NCI-H526 treated with DMSO at 0.1 percent for 48 hours (cell line): Measurements from ENCODE around the gene RGS14.
"Not testable (repeated sequence)": the region's sequence is repeated elsewhere in the genome, so short reads cannot be mapped to it uniquely, and the experiment has no call there.

Source experiments
- DNase-seq: peaks from one replicate; lab custom pipeline; 2025; lab: John Stamatoyannopoulos, UW

RGS14 gene

DNA sequence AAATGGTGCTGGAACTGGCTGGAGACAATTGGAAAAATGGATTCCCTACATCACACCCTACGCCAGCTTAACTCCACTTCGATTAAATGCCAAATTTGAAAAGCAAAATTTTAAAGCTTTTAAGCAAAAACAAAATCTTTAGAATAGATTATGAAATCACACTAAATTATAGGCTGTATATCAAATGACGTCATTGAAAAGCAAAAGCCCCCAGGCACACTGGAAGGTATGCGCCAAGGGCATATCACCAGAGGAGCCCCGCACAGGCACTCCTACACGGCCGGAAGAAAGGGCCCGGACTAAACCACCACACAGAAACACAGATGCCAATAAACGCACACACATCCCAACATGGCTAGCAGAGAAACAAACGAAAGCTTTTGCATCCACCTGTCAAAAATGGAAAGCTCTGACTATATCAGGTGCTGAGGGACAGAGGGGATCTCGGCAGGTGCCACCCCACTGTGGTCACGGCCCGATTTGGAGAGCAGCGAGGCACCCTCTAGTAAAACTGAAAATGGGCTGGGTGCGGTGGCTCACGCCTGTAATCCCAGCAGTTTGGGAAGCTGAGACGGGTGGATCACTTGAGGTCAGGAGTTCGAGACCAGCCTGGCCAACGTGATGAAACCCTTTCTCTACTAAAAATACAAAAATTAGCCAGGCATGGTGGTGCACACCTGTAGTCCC lies 29.0 kb upstream of the RGS14 start:
- no peak for DNase-seq

DNA sequence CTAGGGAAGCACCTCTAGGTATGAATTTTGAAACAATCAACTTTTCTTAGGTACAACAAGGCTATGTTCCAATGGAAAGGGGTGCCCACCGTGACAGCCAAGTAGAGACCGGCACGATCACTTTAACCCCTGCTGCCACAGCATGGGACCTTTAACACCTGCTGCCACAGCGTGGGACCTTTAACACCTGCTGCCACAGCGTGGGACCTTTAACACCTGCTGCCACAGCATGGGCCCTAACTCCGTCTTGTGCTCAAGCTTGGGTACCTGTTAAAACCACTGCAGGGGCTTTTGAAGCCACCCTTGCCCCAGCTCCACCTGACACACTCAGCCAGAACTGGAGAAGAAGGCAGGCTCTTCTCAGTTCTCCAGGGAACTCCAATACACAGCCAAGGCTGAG lies 27.8 kb upstream of the RGS14 start:
- no peak for DNase-seq

DNA sequence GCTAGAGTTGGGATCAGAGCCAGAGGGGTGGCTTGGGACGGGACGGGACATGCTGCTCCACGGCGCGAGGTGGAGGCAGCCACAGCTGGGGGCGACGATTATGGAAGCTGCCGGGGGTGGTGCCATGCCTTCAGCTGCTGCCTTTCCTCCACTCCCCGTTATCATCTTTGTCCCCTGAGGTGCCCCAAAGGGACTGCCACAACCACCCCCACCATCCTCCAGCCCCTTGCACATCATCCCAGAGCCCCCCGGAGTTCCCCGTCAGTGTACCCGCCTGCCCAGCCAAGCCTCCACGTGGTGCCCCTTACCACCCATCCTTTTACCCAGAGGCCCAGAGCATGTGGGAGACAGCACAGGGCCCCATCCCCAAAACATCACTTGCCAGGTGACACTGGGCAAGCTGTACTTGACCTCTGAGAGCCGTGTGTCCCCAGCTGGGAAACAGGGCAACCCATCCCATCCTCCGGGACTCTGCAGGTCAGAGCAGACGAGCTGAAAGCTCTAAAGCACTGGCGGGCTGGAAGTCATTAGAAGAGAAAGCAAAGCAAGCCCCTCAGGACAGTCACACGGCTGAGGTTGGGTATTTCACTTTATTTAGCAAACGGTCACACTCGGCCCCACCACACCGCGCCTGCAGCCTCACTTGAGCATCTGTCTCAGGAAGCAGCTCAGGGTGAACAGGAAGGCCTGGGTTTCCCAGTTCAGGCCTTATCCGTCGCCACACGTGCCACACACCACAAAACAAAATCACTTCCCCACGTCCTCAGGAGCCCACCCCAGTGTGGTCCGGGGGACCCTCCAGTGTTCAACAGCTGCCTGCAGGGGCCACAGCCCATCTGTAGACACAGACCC lies 26.5 kb upstream of the RGS14 start:
- no peak for DNase-seq

DNA sequence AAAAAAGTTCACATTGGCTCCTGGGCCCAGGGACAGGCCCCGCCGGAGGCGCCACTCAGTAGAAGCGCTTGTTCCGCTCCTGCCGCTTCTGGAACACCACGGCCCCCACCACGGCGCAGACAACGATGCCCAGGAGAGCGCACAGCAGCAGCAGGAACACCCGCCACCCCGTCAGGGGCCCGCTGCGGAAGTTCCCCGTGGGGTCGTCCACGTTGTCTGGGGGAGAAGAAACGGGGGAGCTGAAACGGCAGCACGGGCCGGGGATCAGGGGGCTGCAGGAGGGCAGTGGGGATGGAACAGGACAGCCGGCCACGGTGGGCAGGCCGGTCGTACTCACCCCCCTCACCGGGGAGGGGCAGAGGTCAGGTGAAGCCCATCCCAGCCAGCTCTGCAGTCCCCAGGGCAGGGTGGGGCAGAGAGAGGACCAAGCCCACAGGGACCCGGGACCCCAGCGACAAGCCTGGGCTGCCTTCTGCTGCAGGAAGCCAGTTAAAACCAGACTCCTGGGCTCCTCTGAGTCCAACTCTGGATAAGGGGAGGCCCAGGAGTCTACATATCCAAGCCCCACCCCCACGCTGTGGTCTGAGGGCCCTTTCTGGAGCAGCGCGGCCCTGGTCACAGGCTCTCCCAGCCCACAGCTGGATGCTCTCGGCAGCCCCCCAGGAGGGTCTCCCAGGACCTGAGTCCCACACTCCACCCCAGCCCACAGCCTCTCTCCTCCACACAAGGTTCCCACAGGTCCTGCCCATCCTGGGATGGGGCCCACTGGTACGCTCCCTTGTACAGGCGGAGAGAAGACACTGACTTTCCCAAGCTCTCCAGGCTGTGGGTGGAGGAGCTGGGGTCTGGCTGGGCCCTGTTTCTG lies 25.5 kb upstream of the RGS14 start:
- DNase-seq: no peak

DNA sequence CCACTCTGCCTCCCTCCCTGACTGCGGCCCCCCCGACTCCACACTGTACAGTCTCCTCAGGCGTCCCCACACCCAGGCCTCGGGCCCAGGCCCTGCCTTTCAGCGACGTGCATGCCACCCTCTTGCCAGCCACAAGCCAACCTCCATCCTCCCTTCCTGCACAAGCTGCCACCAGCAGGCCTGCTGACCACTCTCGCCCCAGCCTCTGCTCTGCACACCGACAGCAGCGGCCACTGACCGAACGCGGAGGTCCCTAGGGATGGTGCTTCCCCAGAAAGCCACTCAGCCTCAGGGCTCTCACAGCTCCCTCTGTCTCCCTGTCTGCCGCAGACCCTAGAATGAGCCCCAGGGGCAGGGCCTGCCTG lies 24.8 kb upstream of the RGS14 start:
- no peak for DNase-seq

DNA sequence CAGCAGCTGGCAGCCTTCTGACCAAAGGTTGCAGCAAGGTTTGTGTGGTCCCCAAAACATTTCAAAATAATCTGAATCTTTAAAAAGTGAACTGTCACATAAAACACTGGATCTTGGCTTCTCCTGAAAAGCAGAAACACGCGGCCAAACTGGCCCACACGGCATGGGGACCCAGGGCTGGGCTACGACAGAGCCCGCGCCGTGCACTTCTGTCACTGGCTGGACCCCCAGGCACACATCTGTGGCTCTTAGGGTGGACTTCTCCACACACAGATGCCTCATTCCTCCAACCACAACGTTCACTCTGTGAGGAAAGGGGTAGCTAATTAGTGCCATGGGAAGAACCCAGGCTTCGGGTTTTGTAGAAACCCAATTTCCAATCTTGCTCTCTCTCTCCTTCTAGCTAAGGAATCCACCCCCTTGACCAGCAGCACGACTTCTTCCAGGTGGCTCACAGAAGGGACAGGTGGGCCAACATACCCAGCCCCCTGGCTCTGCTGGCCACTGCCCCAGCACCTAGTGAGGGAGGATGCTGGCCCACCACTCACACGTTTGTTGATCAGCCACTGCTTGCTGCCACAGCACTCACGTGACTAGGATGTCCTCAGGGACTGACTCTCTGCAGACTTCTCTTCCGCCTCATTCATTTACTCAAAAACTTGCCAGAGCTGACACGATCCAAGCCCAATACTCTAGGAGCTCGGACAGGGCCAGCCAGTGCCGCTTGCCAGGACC lies 24.1 kb upstream of the RGS14 start:
- no peak for DNase-seq

DNA sequence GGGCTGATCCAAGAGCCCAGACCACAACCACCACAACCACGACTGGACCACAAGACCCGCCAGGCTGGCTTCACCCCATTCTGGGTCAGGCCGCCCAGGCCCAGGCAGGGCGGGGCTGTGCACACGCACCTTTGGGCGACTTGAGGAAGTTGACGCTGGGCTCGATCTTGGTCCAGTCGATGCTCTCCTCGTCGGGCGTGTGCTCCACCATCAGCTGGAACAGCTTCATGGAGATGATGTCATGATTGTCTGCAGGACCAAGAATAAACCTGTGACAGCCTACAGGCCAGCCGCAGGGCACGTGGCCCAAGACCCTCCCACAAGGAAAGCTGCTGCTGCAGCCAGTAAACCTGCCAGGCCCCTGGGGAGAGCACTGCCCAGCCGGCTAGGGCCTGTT lies 23.6 kb upstream of the RGS14 start:
- no peak for DNase-seq

DNA sequence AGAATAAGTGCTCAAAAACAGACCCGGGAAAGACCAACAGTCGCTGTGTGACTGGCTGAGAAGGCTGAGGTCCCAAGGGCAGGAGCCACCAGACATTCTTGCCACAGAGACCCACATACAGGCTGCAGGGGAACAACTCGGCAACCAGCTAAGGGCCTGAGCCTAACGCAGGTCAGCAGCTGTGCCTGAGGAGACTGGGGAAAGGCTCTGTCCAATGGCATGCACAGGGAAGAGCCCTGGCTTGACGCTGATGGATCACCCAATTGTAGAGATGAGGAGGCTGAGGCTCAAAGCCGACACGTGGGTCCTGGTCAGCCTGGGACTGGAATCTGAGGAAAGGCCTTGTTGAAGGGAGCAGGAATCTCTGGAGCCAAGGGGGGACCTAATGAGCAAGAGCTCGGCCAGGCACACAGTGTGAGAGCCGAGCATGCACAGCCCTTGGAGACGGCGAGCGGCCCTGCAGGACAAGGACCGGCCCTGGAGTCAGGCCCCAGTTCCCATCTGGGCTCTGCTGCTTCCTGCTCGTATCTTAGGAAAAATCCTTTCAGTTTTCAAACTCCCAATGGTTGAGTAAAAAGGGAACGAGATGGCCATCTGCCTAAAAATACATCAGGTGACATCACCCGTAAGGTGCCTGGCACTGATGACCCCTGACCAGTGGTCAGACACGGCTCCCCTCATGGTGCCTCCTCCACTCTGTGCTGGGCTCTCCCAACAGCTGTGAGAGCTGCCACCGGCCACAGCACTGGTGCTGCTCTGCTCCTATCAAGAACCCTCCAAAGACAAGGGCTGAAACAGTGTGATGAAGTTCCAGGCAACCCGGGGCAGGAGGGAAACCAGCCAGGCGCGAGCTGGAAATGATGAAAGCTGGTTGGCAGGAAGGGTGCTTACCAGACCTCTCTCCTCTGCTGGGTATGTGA lies 22.7 kb upstream of the RGS14 start:
- no peak for DNase-seq

DNA sequence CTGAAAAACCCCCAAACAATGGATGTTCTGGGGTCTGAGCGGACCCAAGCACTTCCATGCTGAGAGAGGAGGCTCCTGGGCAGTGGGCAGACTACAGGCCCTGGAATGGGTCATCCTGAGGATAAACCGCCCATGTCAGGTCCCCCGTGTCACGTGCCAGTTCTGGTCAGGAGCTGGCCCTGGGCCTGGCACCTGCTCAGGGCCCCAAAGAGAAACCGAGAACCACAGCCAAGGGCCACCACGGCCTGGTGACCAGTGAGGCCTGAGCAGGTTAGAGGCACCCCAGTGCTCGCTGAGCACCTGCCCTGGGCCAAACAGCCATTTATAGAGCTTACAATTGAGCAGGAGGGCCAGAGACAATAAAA lies 22.0 kb upstream of the RGS14 start:
- DNase-seq: no peak

DNA sequence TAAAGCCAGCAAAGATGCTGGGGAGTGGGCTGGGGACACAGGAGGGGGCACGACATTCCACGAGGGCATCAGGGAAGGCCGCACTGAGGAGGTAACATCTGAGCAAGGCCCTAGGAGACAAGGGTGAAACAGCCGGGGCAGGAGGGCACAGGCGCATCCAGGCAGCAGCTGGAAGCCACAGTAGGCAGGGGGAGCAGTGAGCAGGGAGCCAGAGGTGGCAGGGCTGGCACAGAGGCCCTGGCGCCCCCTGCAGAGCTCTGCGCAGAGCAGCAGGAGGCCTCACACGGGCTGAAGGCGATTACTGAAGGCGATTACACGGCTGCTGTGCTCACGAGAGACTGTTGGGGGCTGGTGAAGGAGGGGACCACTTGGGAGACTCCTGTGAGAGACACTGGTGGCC lies 21.6 kb upstream of the RGS14 start:
- peak; percentile 1 for DNase-seq

DNA sequence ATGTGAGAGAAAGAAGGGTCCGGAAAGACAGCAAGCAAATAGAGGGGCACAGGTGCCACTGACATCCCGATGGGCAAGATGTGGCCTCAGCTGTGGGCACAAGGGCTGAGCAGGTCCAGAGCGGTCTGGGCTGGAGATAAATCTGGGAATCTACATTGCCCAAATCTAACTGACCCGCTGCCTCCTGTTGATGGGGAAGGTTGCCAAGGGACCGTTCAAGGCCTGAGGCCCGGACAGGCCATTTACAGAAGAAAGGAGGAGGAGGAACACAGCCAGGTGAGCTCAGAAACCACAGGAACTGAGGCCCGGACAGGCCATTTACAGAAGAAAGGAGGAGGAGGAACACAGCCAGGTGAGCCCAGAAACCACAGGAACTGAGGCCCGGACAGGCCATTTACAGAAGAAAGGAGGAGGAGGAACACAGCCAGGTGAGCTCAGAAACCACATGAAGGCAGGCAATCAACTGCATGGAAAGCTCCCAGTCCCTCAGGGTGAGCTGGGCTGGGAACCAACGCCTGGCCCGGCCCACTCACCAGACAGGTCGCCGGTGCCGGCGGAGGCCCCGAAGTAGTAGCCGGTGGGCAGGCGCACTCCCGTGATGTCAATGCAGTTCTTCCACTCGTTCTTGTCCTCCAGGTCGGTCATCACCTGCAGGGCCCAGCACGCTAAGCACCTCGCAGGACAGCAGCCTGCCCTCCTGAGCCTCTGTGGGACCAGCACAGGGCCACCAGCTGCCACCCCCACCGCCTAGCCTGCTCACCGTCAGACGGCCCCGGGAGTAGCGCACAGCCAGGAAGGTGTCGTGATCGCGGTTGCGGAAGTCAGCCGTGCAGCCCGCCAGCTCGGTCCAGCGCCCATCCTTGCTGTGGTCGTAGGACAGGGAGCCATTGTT lies 20.9 kb upstream of the RGS14 start:
- DNase-seq: no peak

DNA sequence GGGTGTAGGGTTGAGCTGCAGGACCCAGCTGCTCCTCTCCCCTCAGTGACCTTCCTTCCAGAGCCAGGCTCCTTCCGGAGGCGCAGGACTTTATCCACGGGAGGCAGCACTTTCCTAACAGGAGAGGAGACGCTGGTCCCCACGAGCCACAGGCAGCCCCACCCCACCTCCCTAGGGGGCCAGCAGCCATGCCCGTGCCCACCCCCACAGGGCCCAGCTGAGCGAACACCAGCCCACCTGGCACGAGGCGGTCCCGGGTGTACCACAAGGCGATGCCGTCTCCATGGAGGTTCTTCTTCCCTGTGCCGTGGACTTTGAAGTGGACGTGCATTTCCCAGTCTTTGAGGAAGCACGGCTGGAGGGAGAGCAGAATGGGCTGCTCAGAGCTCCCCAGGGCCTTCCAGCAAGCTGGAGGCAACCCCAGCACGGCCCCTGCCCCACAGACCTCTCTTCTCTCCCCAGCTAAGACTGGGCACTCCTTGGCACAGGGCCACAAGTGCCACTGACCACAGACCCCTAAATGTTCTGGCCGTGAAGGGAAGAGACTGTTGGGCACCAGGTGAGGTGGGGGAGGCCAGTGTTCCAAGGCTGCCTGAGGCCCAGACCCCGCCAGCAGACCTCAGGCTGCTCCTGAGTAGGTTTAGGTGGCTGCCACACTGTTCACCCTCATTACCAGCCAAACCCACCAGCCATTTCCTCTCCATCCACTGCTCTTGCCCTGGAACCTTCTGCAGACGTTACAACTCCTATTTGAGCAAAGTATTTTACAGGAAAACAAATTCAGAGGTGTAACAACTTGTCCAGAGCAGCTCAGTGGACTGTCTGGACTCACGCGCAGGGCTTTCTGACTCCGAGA lies 19.2 kb upstream of the RGS14 start:
- DNase-seq: no peak

DNA sequence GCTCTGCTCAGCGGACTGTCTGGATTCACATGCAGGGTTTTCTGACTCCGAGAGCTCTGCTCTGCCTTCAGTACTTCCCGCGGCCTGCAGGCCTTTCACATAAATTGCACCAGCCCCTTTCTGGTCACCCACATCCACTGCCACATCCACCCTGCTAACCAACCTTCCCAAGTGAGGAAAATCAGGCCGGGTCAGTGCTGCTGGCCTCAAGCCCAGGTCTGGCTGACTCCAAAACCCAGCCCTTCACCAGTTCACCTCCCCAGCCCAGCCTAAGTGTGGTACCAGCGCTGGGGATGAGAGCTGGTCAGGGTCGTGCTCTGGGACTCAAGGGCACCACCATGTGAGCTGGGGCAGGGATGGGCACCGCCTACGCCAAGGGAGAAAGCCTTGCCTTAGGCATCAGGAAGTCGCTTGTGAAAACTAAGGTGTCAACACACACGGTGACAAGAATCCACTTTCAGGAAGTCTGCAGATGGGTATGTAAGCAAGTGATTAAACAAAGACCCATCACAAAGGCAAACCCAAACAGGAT lies 18.6 kb upstream of the RGS14 start:
- no peak for DNase-seq

DNA sequence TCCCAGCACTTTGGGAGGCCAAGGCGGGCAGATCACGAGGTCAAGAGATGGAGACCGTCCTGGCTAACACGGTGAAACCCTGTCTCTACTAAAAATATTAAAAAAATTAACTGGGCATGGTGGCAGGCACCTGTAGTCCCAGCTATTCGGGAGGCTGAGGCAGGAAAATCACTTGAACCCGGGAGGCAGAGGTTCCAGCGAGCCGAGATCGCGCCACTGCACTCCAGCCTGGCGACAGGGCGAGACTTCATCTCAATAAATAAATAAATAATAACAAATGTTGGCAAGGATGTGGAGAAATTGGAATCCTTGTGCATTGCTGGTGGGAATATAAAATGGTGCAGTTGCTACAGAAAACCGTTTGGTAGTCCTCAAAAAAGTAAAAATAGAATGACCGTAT lies 14.7 kb upstream of the RGS14 start:
- DNase-seq: not testable (repeated sequence)

DNA sequence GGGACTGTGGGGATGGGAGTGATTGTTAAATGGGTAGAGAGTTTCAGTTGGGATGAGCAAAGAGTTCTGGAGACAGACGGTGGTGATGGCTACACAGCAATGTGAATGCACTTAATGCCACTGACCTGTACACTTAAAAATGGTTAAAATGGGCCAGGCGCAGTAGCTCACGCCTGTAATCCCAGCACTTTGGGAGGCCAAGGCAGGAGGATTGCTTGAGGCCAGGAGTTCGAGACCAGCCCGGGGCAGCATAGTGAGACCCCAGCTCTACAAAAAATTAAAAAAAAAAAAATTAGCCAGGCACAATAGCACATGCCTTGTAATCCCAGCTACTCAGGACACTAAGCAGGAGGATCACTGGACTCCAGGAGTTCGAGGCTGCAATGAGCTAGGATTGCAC lies 13.9 kb upstream of the RGS14 start:
- DNase-seq: no peak

DNA sequence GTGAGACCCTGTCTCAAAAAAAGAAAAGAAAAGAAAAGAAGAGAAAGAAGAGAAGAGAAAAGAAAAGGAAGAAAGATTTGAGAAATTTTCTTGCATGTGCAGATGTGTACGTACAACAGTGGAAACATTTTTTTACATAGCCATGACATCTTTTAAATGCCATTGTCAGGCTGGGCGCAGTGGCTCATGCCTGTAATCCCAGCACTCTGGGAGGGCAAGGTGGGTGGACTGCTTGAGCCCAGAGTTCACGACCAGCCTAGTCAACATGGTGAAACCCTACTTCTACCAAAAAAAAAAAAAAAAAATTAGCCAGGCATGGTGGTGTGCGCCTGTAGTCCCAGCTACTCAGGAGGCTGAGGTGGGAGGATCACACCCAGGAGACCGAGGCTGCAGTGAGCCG lies 12.8 kb upstream of the RGS14 start:
- DNase-seq: no peak

DNA sequence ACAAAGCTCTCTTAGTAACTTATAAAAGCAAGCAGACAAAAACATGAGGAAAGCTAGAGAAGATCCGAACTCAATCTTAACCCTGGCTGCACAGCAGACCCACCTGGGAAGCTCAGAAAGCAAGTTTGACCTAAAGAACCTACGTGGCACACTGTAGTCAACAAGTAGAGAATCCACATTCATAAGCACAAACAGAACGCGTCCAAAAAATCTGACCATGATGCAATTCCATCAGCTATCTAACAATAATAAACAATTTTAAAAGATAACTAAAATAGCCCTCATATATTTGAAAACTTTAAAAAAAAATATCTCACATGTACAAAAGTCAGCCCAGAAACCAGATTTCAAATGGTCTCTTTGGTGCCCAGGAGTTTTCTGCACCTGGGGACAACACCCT lies 10.9 kb upstream of the RGS14 start:
- DNase-seq: no peak

DNA sequence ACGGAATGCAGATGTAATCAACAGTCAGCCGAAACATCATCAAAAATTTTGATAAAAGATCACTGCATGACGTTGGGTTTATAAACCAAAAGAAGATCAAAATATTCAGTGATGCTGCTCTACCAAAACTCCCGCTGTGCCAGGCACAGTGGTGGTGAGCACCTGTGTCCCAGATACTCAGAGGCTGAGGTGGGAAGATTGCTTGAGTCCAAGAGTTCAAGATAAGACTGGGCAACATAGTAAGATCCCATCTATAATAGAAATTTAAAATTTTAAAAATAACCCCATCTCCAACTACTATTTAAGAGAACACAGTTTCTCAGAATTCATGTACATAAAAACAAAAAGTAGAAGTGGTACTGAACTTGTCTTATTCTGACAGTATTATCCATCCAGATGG lies 10.0 kb upstream of the RGS14 start:
- DNase-seq: no peak

DNA sequence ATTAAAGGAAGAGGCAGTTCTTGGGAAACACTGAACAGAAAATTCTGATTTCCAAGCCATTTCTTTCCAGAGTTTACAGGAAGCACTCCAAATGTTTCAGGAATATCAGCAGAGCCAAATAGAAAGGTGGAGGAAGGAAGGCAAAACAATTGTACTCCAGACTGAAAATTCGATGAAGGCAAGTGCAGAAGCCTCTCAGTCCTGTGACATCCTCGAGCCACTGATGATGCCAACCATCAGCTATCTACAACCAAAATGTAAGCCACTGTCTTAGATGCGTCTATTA lies 8.4 kb upstream of the RGS14 start:
- no peak for DNase-seq
